Lower lobe of right lung (tissue), 2 donors: Measurements from ENCODE around the gene UFSP2. TPM values are rescaled to one million over a fixed set of nuclear protein-coding genes. Genes with fewer than 3 reads are reported as not detected.

ENCODE experiments used
- ATAC-seq, 2 donors: fragments of 200-7000 bp; cut with Tn5 transposase; one replicate each; pipeline ENCODE4 v1.9.1; 2020 to 2022; ENCODE audit warnings: mild to moderate bottlenecking in 2 of 2, moderate library complexity in 2 of 2
- DNase-seq: peaks from one replicate; pipeline ENCODE4 v3.0.0-alpha.2; 2020
- H3K27ac ChIP-seq: fragments of 200-600 bp; one replicate; pipeline ENCODE4 v1.8.0; 2022
- H3K27me3 ChIP-seq: fragments of 200-600 bp; one replicate; pipeline ENCODE4 v1.8.0; 2022; ENCODE audit warnings: low read depth
- H3K36me3 ChIP-seq: fragments of 200-600 bp; one replicate; pipeline ENCODE4 v1.8.0; 2022; ENCODE audit warnings: mild to moderate bottlenecking
- H3K4me1 ChIP-seq: fragments of 200-600 bp; one replicate; pipeline ENCODE4 v1.8.0; 2022
- H3K4me3 ChIP-seq: fragments of 200-600 bp; one replicate; pipeline ENCODE4 v1.8.0; 2022; ENCODE audit warnings: mild to moderate bottlenecking
- H3K9me3 ChIP-seq: fragments of 200-600 bp; one replicate; pipeline ENCODE4 v1.8.0; 2022
- intact Hi-C: fragments of 100-400 bp; cut with DNase I; formaldehyde crosslinking; loops from one replicate; pipeline ENCODE4 v1.11.0; 2022
- total RNA-seq: library from RNA; stranded (reverse); fragmentation: NEBNext Ultra II Directional; extraction: Animal tissue kit (Norgen Biotek cat#: 25700); gene quantifications from one replicate; pipeline ENCODE4 v1.2.1, GENCODE V29; 2021
- TF ChIP-seq, protein P1 (sequence below): fragments of 200-600 bp; IDR thresholded peaks from one replicate; pipeline ENCODE4 v1.8.0; 2022; ENCODE audit warnings: antibody characterized with exemption, mild to moderate bottlenecking
- donor health status: DM: no; HTN: yes; CAD: no; lungs with severe emphysema.

Gene UFSP2
- total RNA-seq, 1 donor from 2014 or later, result 30.0 TPM

GRCh38 chr4:185464887-185465286 lies 39.1 kb upstream of the UFSP2 start:
- Histone ChIP-seq H3K4me3 (no peak overlapping the region), H3K4me1 (no peaks in the 10 kb centered on the region), H3K9me3 (no peaks in the 10 kb centered on the region), H3K27ac (no peak overlapping the region), H3K27me3 (no peaks in the 10 kb centered on the region), H3K36me3 (no peaks in the 10 kb centered on the region)
- ATAC-seq (no peak), DNase-seq (no peak)
- TF ChIP-seq, protein P1, sequence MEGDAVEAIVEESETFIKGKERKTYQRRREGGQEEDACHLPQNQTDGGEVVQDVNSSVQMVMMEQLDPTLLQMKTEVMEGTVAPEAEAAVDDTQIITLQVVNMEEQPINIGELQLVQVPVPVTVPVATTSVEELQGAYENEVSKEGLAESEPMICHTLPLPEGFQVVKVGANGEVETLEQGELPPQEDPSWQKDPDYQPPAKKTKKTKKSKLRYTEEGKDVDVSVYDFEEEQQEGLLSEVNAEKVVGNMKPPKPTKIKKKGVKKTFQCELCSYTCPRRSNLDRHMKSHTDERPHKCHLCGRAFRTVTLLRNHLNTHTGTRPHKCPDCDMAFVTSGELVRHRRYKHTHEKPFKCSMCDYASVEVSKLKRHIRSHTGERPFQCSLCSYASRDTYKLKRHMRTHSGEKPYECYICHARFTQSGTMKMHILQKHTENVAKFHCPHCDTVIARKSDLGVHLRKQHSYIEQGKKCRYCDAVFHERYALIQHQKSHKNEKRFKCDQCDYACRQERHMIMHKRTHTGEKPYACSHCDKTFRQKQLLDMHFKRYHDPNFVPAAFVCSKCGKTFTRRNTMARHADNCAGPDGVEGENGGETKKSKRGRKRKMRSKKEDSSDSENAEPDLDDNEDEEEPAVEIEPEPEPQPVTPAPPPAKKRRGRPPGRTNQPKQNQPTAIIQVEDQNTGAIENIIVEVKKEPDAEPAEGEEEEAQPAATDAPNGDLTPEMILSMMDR, result no peak
- intact Hi-C loops, result no loop called here

DNA sequence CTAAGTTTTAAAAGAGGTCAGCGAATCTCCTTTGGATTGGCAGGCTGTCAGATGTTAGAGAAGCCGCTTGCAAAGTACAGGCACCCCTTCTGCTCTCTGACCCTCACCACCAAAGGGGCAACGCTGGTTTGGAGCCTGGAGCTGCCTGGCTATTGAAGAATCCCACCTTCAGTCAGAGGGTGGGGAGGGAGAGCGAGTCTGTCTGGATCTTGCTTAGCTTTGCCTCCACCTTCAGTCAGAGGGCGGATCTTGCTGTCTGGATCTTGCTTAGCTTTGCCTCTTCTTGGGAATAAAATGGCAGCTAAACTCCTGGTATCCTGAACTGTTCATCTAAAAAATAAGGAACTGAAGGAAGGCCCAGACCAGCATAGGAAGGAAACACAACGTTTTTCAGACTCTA lies 38.4 kb upstream of the UFSP2 start:
- H3K27ac ChIP-seq, result no peak overlapping the region
- no peak for DNase-seq
- no peaks in the 10 kb centered on the region for H3K9me3 ChIP-seq
- no peak for ATAC-seq
- TF ChIP-seq, protein P1, result no peak
- intact Hi-C loops, result no loop called here
- no peaks in the 10 kb centered on the region for H3K4me1 ChIP-seq
- no peak overlapping the region for H3K4me3 ChIP-seq
- H3K36me3 ChIP-seq, result no peaks in the 10 kb centered on the region
- H3K27me3 ChIP-seq, result no peaks in the 10 kb centered on the region

- intact Hi-C loops, result no loop called here
- DNase-seq, result no peak
- no peaks in the 10 kb centered on the region for H3K27me3 ChIP-seq
- no peak for ATAC-seq
- no peak overlapping the region for H3K27ac ChIP-seq
- H3K4me1 ChIP-seq, result no peaks in the 10 kb centered on the region
- no peak overlapping the region for H3K4me3 ChIP-seq
- H3K36me3 ChIP-seq, result no peaks in the 10 kb centered on the region
- TF ChIP-seq, protein P1, result no peak
- no peaks in the 10 kb centered on the region for H3K9me3 ChIP-seq
Observed at GRCh38 chr4:185463541-185463940, 37.8 kb upstream of the UFSP2 start.

DNA sequence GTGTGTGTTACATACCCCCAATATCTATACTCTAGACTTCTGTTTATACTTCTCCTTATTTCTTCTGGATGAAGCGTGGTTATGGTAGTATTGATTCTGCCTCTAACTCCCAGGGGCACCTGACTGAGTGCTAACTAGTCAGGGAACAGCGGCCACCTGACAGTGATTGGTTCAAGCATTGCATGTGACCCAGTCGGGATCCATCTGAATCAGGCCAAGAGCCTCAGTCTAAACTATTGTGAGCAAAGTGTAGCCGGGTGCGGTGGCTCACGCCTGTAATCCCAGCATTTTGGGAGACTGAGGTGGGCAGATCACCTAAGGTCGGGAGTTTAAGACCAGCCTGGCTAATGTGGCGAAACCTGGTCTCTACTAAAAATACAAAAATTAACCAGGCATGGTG lies 35.8 kb upstream of the UFSP2 start:
- Histone ChIP-seq H3K36me3 (no peaks in the 10 kb centered on the region), H3K4me1 (no peaks in the 10 kb centered on the region), H3K9me3 (no peaks in the 10 kb centered on the region), H3K27me3 (no peaks in the 10 kb centered on the region), H3K4me3 (no peak overlapping the region), H3K27ac (no peak overlapping the region)
- TF ChIP-seq, protein P1, result no peak
- DNase-seq (no peak), ATAC-seq (no peak)
- intact Hi-C loops, result no loop called here

DNA sequence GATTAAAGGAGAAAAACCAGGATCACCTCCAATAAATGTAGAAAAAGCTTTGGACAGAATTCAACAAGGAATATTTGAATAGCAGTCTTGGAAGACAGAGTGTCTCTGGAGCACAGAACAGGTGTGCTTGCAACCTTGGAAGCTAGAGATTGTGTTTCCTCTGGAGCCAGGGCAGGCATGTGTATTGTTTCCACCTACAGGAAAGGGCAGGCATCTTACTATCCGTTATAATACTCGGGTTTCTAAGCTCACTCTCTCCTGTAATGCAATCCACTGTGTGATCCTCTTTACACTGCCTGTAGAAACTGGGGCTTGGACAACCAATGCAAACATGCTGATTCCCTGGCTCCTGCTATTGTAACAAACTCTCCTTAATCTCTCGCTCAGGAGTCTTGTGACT lies 31.4 kb upstream of the UFSP2 start:
- H3K27ac ChIP-seq, result no peak overlapping the region
- no peaks in the 10 kb centered on the region for H3K9me3 ChIP-seq
- H3K4me1 ChIP-seq, result no peaks in the 10 kb centered on the region
- intact Hi-C loops, result no loop called here
- no peak for ATAC-seq
- TF ChIP-seq, protein P1, result no peak
- no peak for DNase-seq
- H3K27me3 ChIP-seq, result no peaks in the 10 kb centered on the region
- H3K36me3 ChIP-seq, result no peaks in the 10 kb centered on the region
- H3K4me3 ChIP-seq, result no peak overlapping the region

DNA sequence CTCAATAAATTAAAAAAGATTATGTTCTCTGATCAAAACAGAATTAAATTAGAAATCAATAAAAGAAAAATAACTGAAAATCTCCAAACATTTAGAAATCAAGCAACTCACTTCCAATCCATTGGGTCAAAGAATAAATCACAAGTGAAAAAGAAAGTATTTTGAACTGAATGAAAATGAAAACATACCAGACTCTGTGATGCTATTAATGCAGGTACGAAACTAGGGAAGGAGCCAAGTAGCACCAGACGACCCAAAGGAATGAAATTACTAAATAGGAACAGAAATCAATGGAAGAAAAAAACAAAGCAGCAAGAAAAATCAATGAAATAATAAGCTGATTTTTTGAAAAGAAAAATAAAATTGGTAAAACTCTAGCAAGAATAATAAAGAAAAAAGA lies 30.4 kb upstream of the UFSP2 start:
- no peak overlapping the region for H3K4me3 ChIP-seq

More for the DNA sequence above, 30.4 kb upstream of the UFSP2 start:
- H3K27me3 ChIP-seq, result no peaks in the 10 kb centered on the region
- no peaks in the 10 kb centered on the region for H3K9me3 ChIP-seq
- intact Hi-C loops, result no loop called here
- H3K36me3 ChIP-seq, result no peaks in the 10 kb centered on the region
- H3K27ac ChIP-seq, result no peak overlapping the region
- no peak for DNase-seq
- H3K4me1 ChIP-seq, result no peaks in the 10 kb centered on the region
- ATAC-seq, result no peak
- TF ChIP-seq, protein P1, result no peak
